ENCODE results near the gene PLA2G1B.

PLA2G1B gene

GRCh38 chr12:120323772-120324171, 3.8 kb downstream of the PLA2G1B start:
- DNase-seq: no peak

- DNase-seq: no peak
Observed at GRCh38 chr12:120321382-120322202, 6.0 kb downstream of the PLA2G1B start.

GRCh38 chr12:120317224-120318105, 10.1 kb downstream of the PLA2G1B start:
- DNase-seq: peak; percentile 100

GRCh38 chr12:120316798-120317223, 10.8 kb downstream of the PLA2G1B start:
- DNase-seq: no peak

- DNase-seq: no peak
Observed at GRCh38 chr12:120314220-120314619, 13.4 kb downstream of the PLA2G1B start.

- peak; percentile 92 for DNase-seq
Observed at GRCh38 chr12:120301962-120302815, 25.4 kb downstream of the PLA2G1B start, which contains the start of gene SIRT4. TSS of gene SIRT4 (plus strand) at chr12:120302321. CDS start at chr12:120303562, 1,241 bp downstream.

GRCh38 chr12:120292661-120293531, 34.7 kb downstream of the PLA2G1B start, which contains the start of gene RNU4-1:
TSS of gene RNU4-1 (minus strand) at chr12:120293237.
- peak; percentile 90 for DNase-seq

GRCh38 chr12:120292411-120292660, 35.2 kb downstream of the PLA2G1B start:
- no peak for DNase-seq

- DNase-seq: peak; percentile 19
Observed at GRCh38 chr12:120290609-120291305, 36.8 kb downstream of the PLA2G1B start.

- DNase-seq: no peak
Observed at GRCh38 chr12:120287491-120287890, 40.1 kb downstream of the PLA2G1B start.

- DNase-seq: no peak
Observed at GRCh38 chr12:120286768-120287490, 40.6 kb downstream of the PLA2G1B start.

- DNase-seq: no peak
Observed at GRCh38 chr12:120284381-120284780, 43.2 kb downstream of the PLA2G1B start.

- no peak for DNase-seq
Observed at GRCh38 chr12:120283318-120283717, 44.3 kb downstream of the PLA2G1B start.

GRCh38 chr12:120278137-120279069, 49.2 kb downstream of the PLA2G1B start:
- DNase-seq: no peak

GRCh38 chr12:120276734-120277133, 50.8 kb downstream of the PLA2G1B start:
- DNase-seq: no peak

Data from CD4-positive, alpha-beta T cell treated with Interleukin-12 subunit alpha and Interleukin-12 subunit beta, for 1 hour (primary cell).